NCI-H2107 treated with DMSO at 0.1 percent for 48 hours (cell line): ENCODE results near the gene MAT2A.
A peak's percentile ranks its signal among the peaks of the same experiment; 100 is the strongest.
"Not testable (repeated sequence)": the region's sequence is repeated elsewhere in the genome, so short reads cannot be mapped to it uniquely, and the experiment has no call there.

Source experiments
- DNase-seq: peaks from one replicate; lab custom pipeline; 2025; ENCODE audit not compliant: unreplicated experiment; lab: John Stamatoyannopoulos, UW

The MAT2A gene

GRCh38 chr2:85547089-85547858, 8.3 kb downstream of the MAT2A start:
- no peak for DNase-seq

GRCh38 chr2:85547859-85548607, 9.1 kb downstream of the MAT2A start:
- no peak for DNase-seq

GRCh38 chr2:85548608-85548900, 9.6 kb downstream of the MAT2A start:
- DNase-seq: no peak

GRCh38 chr2:85549095-85549494, 10.1 kb downstream of the MAT2A start:
- DNase-seq: no peak

GRCh38 chr2:85549826-85550225, 10.9 kb downstream of the MAT2A start:
- DNase-seq: no peak

- DNase-seq: no peak
Measured at GRCh38 chr2:85550486-85550885, 11.5 kb downstream of the MAT2A start.

- peak; percentile 78 for DNase-seq
Measured at GRCh38 chr2:85551698-85552678, 13.0 kb downstream of the MAT2A start.

- no peak for DNase-seq
Measured at GRCh38 chr2:85553184-85553583, 14.2 kb downstream of the MAT2A start.

- DNase-seq: no peak
Measured at GRCh38 chr2:85554980-85555612, 16.1 kb downstream of the MAT2A start.

GRCh38 chr2:85557130-85557529, 18.2 kb downstream of the MAT2A start:
- DNase-seq: no peak

- DNase-seq: no peak
Measured at GRCh38 chr2:85558160-85558559, 19.2 kb downstream of the MAT2A start.

GRCh38 chr2:85560403-85560726, 21.4 kb downstream of the MAT2A start:
- DNase-seq: not testable (repeated sequence)

- no peak for DNase-seq
Measured at GRCh38 chr2:85560812-85561279, 21.9 kb downstream of the MAT2A start.

GRCh38 chr2:85561280-85562212, 22.6 kb downstream of the MAT2A start, which contains the start of gene GGCX:
Gene GGCX, minus strand, starts transcription at chr2:85561493. Its CDS starts 65 bp downstream, at chr2:85561428.
- peak; percentile 88 for DNase-seq

- DNase-seq: no peak
Measured at GRCh38 chr2:85564144-85564563, 25.2 kb downstream of the MAT2A start.

- no peak for DNase-seq
Measured at GRCh38 chr2:85566265-85566664, 27.3 kb downstream of the MAT2A start.

- DNase-seq: no peak
Measured at GRCh38 chr2:85575739-85576138, 36.8 kb downstream of the MAT2A start.

- DNase-seq: no peak
Measured at GRCh38 chr2:85577063-85577385, 38.1 kb downstream of the MAT2A start.

GRCh38 chr2:85577386-85578242, 38.6 kb downstream of the MAT2A start, which contains the start of gene VAMP8:
Gene VAMP8, plus strand, starts transcription at chr2:85577586. Its CDS starts 61 bp downstream, at chr2:85577647.
- no peak for DNase-seq
